Glomerular visceral epithelial cell (primary cell): ENCODE measurements around the gene FXN.
"Not testable (repeated sequence)": the region's sequence is repeated elsewhere in the genome, so short reads cannot be mapped to it uniquely, and the experiment has no call there.

ENCODE experiments used
- DNase-seq: peaks from one replicate; pipeline ENCODE4 v3.0.0-alpha.2; 2016; ENCODE audit errors: extremely low spot score

The FXN gene

GRCh38 chr9:69103348-69103996 is 67.9 kb downstream of the FXN start:
- DNase-seq, result not testable (repeated sequence)

- no peak for DNase-seq
Observed at GRCh38 chr9:69104830-69105527, 69.4 kb downstream of the FXN start.

GRCh38 chr9:69107771-69108170 is 72.2 kb downstream of the FXN start:
- no peak for DNase-seq

DNA sequence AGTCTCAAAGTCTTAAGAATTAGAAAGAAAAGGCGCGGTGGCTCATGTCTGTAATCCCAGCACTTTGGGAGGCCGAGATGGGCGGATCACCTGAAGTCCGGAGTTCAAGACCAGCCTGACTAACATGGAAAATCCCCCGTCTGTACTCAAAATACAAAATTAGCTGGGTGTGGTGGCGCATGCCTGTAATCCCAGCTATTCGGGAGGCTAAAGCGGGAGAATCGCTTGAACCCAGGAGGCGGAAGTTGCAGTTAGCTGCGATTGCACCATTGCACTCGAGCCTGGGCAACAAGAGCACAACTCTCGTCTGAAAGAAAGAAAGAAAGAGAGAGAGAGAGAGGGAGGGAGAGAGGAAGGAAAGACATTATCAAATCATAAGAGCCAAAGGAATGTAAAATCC is 73.2 kb downstream of the FXN start:
- DNase-seq, result not testable (repeated sequence)

DNA sequence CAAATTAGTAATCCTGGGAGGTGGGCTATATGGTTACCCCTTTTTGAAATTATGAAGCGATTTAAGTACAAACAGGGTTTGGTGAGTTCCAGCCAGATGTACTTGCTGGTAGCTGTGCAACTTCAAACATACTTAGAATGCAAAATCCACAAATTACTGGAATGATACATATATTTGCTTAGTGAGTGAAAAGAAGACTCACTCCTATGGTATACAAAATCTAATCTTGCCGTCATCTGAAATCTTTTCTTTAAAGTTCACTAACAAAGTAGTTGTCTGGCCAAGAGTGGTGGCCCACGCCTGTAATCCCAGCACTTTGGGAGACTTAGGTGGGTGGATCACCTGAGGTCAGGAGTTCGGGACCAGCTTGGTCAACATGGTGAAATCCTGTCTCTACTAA is 73.6 kb downstream of the FXN start:
- no peak for DNase-seq

GRCh38 chr9:69112646-69113045 is 77.1 kb downstream of the FXN start:
- DNase-seq, result not testable (repeated sequence)

DNA sequence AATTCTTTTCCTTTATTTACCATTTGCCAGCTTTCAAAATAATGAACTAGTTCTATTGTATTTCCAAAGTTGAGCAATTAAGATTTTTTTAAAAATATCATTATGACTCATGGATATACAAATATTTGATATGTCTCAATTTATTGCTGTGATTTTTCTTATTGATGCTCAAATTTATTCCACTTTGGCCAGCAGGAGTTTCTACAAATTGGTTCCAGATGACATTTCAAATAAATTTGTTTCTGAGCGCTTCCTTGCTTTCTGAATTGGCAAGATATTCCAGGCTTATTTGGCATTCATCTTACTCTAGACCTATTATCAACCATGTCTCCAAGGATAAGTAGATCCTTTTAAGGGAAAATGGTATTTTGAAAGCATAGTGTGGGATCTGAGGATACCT is 80.1 kb downstream of the FXN start:
- DNase-seq, result no peak

- no peak for DNase-seq
Observed at GRCh38 chr9:69118656-69119055, 83.1 kb downstream of the FXN start.

- peak; percentile 76 for DNase-seq
Observed at GRCh38 chr9:69120380-69121154, 85.0 kb downstream of the FXN start.

GRCh38 chr9:69121155-69122081 is 85.9 kb downstream of the FXN start:
- DNase-seq, result peak; percentile 52

DNA sequence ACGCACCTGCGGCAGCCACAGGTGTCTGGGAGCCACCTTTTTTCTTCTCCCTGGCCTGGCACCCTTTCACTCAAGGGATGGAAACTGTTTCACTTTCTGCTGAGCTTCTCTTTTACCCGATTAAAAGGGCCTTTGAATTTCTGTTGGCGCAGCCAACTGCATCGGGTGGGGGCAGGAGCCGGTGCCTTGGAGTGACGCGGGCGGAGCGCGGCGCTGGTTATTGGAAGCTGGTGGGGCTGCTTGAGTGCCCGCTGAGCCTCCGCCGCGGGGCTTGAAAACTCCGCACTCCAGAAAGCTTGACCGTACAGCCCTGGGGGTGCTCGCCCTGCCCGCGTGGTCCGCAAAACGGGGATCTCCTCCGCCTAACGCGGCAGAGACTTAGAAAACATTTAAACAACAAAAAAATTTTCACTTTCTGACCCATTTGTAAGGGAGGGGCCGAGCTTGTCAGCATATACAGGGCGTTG is 86.6 kb downstream of the FXN start:
- peak; percentile 77 for DNase-seq

DNA sequence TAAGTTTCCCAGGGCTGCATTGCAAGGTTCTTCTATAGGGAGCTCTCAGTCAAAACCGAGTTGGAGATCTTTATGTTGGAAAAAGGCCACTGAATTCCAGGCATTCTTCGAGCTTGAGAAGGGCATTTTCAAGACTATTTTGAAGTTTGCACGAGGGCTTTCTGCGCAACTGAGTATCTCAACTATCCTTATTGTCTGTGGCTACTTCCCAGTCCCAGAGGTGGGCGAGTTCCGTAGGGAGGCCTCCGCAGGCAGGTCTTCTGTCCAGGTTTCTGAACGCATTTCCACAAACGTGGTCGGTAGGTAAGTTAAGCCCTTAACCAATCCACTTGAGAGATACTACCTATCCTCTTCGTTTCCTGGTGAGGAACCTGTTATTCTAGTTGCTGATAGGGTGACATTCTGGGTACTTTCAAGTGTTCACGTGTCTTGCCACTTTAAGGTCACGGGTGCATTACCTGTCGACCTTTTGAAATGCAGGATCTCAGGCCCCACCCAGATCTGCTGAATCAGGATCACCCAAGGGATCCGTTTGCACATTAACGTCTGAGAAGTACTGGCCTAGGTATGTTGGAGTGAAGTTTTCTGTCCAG is 87.1 kb downstream of the FXN start:
- peak; percentile 72 for DNase-seq

DNA sequence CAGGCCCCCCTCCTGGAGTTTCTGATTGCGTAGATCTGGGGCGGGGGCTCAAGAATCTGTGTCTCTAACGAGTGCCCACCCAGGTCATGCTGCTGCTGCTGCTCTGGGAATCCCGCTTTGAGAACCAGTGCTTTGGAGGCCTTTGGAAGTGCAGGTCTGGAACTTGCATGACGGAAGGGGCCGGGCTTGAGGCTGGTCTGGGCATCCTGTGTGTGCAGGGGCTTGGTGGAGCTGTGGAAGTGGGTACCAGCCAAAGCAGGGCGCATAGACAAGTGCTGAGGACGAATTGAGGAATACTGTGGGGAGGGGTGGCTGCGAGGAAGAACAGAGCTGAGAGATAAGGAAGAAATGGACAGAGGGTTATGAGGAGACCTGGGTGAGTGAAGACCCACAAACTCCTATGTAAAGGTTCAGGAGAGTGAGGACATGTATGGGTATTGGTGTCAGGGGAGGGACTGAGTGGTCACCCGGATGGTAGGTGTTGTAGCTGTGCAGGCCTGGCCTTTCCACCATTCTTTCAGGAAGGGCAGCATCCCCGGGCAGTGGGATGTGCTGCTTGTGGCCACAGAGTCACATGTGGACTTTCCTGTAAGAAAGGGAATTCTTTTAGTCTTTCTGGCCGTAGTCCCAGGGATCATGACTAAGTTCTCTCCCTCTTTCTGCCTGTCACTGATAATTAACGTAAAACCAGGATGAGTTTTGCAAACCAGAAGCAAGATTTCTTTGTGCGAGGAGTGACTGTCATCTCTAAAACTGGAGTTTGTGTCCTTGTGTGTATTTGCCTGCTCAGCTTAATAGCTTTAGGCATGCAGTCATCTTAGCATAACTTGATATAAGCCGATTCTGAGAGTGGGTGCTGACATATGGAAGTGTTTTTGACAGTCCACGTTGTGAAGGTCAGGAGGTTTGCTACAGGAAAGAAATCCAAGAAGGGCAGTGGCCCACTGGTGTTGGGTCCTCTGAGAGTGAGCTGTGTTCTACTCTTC is 95.2 kb downstream of the FXN start:
- peak; percentile 83 for DNase-seq

DNA sequence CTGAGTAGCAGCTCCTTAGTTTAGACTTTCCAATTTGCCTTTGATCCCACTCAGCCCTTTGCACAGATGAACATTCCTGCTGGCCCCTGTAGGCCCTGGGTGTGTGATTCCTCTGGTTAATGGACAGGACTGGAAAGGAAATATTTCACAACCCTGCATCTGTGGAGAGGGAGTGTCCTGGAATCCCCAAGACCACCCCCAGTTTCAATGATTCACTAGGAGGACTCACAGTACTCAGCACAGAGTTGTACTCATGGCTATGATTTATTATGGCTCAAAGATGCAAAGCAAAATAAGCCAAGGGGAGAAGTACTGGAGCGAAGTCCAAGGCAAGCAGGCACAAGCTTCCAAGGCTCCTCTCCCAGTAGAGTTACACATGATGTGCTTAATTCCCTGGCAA is 96.1 kb downstream of the FXN start:
- peak; percentile 94 for DNase-seq

GRCh38 chr9:69132361-69132760 is 96.8 kb downstream of the FXN start:
- no peak for DNase-seq

GRCh38 chr9:69134412-69134811 is 98.9 kb downstream of the FXN start:
- no peak for DNase-seq

DNA sequence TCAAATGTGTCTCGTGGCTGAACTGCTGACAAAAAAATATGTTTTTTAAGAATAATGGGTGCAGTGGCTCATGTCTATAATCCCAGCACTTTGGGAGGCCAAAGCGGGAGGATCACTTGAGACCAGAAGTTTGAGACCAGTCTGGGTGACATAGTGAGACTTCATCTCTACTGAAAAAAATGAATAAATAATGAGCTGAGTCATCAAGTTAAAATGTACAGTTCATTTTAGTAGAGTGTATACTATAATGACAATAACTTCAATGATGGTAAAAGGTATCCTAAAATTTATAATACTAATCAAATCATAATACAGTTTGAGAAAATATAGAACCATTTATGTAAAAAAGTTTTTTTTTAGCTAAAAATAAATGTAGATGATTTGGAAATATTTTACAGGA is 100.6 kb downstream of the FXN start:
- no peak for DNase-seq

GRCh38 chr9:69136779-69137178 is 101.2 kb downstream of the FXN start:
- DNase-seq, result no peak

GRCh38 chr9:69137311-69137710 is 101.8 kb downstream of the FXN start:
- no peak for DNase-seq

GRCh38 chr9:69139596-69139995 is 104.0 kb downstream of the FXN start:
- DNase-seq, result no peak
